ENCODE measurements around the gene SDK1.

DNA sequence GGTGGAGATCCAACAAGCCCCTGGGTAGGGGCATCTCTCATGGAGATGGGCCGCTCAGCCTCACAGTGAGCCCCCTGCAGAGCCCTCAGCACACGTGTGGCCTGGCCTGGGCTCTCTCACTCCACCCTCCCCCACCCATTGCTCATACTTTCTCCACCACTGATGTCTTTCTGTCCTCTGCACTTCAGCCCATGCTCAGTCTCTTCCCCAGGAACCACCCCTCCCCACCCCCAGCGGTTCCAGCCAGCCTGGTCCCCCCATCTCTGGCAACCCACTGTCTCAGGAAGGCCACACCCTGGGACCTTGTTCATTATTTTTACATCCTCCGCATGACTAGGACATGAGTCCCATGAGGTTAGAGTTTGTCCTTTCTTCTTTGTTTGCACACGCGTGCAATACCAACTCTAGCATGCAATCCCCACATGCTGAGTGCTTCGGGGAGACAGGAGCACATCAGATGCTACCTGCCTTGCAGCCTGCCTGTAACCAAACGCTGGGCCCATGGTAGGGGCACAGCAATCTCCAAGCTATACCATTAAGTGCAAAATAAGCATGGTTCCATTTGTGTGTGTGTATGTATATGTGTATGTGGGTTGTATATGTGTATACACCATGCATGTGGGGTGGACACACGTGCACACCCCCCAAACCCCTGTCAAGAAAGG, 972.6 kb downstream of the SDK1 start:
- TF ChIP-seq, protein P1, sequence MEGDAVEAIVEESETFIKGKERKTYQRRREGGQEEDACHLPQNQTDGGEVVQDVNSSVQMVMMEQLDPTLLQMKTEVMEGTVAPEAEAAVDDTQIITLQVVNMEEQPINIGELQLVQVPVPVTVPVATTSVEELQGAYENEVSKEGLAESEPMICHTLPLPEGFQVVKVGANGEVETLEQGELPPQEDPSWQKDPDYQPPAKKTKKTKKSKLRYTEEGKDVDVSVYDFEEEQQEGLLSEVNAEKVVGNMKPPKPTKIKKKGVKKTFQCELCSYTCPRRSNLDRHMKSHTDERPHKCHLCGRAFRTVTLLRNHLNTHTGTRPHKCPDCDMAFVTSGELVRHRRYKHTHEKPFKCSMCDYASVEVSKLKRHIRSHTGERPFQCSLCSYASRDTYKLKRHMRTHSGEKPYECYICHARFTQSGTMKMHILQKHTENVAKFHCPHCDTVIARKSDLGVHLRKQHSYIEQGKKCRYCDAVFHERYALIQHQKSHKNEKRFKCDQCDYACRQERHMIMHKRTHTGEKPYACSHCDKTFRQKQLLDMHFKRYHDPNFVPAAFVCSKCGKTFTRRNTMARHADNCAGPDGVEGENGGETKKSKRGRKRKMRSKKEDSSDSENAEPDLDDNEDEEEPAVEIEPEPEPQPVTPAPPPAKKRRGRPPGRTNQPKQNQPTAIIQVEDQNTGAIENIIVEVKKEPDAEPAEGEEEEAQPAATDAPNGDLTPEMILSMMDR (IDR thresholded peaks at IDR 0.05), result no peak
- TF ChIP-seq EP300 (IDR thresholded peaks at IDR 0.05), result no peak
